ENCODE measurements around the gene ARPC4.

- TF ChIP-seq POLR2A (IDR thresholded peaks at IDR 0.05; ENCODE audit: low read length) (no peak), CTCF (IDR thresholded peaks at IDR 0.05) (no peak), MAFK (IDR thresholded peaks at IDR 0.05; ENCODE audit: partially characterized antibody) (no peak), KDM5A (IDR thresholded peaks at IDR 0.05) (no peak), JUN (IDR thresholded peaks at IDR 0.05) (no peak)
Observed at GRCh38 chr3:9807981-9808344, 15.1 kb downstream of the ARPC4 start.

All from A549 (cell line).